GM18867 (cell line): ENCODE data around the gene MRRF.
"Not testable (repeated sequence)": the region's sequence is repeated elsewhere in the genome, so short reads cannot be mapped to it uniquely, and the experiment has no call there.

Experiments
- ATAC-seq: cut with Tn5 transposase; IDR thresholded peaks from one replicate; pipeline ENCODE4 v1.9.1; 2021; ENCODE audit warnings: mild to moderate bottlenecking, moderate library complexity; ENCODE audit not compliant: unreplicated experiment

MRRF gene

DNA sequence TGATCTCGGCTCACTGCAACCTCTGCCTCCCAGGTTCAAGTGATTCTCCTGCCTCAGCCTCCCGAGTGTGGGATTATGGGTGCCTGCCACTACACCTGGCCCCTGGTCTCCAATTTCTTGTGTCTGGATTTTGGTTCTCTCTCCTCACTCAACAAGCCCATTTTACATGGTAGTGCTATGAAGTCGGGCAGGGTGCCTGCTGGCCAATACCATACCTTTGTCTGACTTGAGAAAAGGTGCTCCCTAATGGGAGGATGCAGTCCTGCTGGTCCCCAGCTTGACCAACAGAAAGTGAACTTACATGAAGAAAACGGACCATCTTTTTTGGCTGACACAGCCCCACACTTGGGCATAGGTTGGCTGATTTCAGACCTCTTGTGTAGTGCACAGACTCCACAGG, 84.5 kb downstream of the MRRF start:
- no peak for ATAC-seq

DNA sequence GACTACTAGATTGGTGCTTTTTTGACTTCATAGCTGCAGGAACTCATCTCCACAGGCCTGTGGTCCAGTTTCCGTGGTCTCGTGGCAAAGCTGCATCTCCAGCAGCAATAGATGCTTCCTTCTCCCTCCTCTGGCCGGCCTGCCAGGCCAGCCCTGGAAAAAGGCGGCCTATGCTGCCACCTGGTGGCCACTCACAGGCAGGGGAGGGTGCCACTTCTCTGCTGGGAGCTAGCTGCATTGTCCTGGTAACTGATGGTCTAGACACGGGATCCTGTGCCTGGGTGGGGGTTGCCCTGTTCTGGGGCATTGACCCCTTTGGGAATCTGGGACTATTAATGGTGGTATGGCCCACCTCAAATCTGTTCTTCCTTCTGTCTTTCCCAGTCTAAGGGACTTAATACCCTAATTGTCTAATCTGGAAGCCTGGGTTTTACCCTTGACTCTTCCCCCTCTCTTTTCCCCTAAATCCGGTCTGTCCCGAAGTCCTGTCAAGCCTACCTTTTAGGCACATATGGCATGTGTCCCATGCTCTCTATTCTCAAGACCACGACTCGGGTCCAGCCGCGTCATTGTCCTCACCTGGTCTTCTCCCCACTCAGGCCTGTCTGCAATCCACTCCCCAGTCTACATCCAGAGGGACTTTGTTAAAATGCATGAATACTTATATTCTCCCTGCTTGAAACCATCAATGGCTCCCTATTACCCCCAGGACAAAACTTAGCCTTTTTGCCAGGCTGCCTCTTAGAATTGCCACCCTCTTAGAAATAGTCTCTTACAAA, 86.1 kb downstream of the MRRF start:
- ATAC-seq, result peak; percentile 86

DNA sequence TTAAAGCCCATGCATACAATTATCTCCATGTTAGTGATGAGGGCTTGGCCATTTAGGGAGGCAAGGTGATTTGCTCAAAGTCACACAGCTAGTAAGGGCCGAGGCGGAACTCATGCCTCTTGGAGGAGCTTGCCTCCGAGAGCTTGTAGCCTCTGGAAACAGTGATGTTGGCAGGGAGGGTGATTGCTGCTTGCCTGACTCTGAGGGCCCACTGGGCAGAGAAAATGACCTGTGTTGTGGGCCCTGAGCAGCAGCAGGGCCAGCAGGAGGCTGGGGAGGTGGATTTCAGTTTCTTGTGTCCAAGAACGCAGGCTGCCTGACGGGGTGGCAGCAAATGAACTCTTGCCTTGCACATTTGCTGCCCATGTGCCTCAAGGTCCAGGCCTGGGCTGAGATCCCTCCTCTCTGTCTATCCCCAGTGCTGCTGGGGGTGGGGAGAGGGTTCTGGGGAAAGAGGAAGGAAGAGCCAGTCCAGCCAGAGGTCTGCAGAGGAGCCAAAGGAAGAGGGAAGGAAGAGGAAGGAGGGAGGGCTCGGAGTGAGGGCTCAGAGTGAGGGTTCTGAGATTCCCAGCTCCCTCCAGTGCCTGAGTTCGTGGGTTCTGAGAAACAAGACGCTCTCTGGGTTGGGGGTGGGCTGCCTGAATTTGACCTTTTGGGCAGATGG, 90.0 kb downstream of the MRRF start:
- ATAC-seq, result no peak

DNA sequence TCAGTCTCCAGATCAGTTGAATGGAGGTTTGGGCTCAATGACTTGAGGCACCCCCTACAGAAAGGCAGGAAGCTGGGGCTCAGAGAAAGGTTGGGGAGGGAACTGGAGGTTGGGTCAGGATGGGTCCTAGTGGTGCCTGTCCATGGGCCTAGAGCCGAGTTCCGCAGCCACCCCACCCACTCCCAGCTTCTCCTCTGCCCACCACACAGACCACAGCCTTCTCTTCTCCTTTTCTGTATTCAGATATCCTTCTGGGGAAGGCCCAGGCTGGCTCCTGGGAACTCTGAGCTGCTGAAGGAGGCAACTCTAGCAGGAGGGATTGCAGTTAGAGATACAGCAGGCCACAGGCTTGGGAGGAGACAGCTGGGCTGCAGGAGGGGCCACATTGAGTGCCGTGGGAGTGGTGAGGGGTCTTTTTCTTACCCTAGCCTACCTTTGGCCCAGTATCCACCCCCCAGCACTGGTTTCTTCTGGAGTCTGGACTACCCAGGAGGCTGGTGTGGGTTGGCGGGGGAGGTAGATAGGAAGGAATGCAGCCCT, 90.7 kb downstream of the MRRF start:
- ATAC-seq, result no peak

DNA sequence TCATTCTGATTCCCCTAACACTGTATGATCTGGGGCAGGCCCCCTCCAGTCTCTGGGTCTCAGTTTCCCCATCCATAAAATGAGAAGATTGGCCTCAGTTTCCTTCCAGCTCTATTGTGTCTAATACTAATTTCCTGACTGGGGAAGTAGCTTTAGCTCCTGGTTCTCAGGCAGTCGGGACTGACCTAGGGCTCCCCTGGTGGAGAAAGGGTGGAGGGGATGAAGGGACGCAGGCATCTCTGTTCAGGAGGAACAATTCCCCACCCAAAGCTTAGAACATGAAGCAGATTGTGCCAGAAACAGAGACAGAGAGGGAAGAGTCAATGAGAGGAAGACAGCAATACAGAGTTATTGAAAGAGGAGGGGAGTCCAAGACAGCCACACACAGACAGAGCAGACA, 91.9 kb downstream of the MRRF start:
- no peak for ATAC-seq

DNA sequence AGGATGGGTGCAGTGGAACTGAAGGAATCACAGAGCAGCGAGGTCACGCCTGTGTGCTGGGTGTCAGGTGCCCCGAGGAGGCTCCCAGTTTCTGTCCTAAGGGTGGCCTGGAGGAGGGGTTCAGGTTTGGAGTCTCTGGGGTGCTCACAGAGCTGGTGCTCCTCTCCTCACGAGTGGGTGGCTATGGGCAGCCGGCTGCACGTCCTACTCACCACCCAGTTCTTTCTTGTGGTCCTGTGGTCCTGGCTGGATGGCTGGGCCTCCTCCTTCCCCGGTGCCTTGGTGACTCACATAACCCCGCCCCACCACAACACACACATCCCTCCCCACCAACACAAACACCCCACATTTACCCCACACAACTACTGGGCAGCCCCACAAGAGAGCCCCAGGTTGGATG, 96.2 kb downstream of the MRRF start:
- no peak for ATAC-seq

DNA sequence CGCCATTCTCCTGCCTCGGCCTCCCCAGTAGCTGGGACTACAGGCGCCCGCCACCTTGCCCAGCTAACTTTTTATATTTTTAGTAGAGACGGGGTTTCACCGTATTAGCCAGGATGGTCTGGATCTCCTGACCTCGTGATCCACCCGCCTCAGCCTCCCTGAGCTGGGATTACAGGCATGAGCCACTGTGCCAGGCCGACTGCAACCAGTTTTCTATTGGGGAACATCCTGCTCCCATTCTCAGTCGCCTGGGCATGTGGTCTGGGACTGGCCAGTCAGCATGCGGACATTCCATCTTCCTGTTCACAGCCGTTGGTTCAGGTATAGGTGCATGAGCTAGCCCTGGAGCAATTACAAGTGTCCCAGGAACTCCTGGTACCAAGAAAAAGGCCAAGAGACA, 98.4 kb downstream of the MRRF start:
- ATAC-seq, result not testable (repeated sequence)

DNA sequence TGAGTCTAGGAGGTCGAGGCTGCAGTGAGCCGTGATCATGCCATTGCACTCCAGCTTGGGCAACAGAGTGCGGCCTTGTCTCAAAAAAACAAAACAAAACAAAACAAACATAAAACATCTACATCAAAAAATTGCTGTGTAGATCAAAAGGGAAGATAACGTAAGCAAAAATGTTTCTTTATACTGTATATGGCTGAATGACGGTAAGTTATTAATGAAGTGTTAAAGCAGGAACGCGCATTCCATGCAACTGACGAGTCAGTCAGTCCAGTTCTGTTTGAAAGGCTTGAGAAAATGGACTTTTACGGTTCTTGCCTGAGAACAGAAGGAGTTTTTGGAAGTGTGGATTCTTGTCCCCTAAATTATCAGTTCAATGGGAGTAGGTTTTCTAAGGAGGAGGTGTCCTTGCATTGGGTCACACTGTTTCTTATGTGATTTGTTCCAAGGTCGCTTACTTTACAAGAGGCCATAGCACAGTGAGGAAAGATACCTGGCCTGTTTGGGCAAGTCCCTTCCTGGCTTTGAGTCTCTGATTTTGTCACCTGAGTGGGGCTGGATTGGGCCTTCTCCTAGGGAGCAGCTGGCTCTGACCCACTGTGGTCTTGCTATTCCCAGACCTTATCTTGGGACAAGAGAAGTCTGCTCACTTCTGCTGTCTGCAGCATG, 99.6 kb downstream of the MRRF start:
- no peak for ATAC-seq

DNA sequence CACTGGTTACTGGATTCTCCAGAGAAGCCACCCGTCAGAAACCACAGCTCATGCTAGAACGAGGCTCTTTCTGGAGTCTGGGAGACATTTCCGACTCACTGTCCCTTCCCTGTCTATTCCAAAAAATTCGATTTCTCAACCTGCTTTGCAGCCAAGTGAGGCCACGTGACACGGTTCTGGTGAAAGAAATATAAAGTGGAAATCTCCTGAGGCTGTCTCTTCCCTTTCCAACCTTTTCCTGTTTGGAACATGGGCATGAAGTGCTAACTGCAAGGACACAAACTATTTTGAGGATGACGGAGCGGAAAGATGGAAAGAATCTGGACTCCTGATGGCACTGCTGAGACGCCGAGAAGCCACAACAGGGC, 100.1 kb downstream of the MRRF start:
- ATAC-seq, result no peak

DNA sequence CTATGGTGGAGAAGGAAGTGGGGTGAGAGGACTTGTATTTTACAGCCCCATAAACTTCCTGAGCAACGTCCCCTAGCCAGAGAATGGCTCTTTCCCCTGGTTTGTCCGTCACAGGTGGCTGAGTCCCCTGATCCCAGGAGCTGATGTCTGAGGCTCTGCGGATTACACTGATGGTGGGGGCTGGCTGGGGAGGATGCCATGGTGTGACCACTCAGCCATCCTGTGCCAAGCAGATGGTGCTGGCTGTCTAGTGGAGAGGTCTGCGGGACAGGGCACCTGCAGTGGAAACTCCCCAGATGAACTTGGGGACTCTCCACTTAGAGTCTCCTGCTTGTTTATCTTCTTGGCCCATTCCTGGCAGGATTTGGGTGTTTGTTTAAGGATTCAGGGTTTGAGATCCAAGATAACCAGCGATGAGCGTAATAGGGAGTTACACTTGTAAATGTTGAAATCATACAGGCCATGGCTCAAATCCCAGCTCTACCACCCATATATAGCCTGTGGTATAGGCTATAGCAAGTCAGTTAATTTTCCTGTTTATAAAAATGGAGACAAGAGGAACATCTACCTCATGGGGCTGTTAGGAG, 101.5 kb downstream of the MRRF start:
- ATAC-seq, result no peak

DNA sequence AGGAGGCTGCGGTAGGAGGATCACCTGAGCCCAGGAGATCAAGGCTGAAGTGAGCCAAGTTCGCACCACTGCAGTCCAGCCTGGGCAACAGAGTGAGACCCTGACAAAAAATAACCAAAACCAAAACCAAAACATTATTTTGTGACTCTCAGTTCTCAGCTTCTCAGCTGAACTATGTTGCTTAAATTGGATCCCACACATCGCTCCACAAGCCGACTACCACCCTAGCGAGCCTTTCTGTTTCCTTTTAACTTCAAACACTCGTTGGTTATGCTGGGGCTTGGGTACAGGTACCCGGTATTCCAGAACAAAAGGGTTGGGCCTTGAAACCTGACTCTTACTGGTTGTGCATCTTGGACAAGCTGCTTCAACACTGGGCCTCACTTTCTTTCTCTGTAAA, 102.4 kb downstream of the MRRF start:
- ATAC-seq, result no peak

DNA sequence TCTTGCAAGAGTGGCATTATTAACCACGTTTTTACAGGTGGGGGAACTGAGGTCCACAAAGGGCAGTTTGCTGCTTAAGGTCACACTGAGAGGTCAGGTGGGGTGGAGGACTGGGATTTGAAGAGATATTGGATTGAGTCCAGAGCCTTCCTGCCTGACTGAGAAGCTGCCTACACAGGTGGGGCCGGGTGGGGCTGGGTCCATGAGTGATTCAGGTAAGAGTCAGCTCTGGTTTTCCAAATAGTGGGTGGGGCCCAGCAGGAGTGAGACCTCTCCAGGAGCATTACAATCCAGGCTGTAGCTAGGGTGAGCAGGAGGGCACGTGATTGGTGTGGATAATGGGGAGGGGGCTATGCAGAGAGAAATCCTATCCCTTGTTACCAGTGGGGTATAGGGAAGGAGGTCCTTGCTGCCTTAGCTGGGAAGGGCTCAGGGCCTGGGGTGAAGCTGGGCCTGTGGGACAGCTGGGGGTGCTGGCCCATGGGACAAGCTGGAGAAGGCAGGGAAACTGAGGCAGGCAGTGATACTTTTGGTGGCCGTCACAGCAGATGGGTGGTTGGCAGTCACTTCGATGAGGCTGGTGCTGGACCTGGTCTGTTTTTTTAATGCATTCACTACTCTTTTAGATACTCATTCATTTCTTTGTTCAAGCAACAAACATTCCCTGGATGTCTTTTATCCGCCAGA, 103.2 kb downstream of the MRRF start:
- ATAC-seq, result no peak

DNA sequence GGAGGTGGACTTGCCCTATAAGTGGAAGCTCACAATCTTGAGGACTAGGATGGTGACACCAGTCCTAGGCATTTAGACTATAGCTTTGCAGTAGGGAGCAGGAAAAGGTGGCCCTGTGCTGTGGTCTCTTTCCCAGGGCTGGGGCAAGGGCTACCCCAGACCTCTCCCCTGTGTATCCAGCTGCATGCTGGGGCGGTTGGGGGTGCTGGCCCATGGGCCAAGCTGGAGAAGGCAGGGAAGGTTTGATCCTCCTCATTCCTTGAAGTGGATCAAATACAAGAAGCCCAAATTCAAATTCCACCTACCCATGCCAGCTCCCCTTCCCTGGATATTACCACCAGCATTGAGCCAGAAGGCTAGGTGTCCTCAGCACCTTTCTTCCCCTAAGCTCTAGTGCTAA, 104.0 kb downstream of the MRRF start:
- ATAC-seq, result no peak

DNA sequence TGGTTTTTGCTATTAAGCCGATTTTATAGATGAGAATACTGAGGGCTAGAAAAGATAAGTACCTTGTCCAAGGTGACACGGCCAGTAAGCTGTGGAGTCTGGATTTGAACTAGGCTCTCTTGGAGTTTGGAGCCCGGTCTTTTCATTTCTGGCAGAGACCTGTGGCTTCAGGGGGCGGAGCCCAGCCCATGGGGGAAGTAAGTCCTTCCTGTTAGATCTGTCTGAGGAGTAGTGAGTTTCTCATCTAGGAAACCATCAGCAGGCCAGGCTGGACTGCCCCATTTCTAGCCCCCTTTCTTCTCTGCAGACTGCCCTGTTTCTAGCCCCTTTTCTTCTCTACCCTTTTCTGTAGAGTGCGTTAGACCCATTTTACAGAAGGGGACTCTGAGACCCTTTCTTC, 105.6 kb downstream of the MRRF start:
- peak; percentile 19 for ATAC-seq

DNA sequence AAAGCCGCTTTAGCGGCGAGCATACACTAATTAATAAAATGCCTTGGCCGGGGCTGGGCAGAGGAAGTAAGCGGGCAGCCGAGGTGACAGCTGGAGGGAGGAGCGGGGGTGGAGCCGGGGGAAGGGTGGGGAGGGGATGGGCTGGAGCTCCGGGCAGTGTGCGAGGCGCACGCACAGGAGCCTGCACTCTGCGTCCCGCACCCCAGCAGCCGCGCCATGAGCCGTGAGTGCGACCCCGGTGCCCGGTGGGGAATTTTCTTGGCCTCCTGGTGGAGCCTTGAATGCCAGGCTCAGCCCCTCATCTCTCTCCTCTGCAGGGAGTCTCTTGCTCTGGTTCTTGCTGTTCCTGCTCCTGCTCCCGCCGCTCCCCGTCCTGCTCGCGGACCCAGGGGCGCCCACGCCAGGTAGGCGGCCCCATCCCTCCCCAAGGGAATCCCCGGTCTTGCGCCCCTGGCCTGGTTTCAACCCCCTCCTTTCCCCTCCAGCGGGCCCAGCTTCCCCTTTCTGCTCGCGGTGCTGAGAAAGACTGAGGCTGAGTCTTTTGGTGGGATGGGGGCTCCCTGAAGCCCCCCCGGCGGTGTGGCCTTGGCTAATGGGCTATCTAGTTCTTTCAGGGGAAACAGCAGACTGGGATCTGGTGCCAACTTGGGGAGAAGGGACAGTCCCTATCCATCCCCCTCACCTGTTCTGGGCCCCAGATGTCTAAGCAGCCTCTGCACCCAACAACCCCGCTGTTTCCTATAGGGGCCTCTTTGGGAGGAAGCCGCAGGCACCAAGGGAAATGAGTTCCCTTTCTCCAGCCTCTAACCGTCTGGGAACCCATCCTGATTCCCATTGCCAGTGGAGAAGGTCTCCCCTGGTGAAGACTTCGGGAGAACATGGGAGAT, 106.4 kb downstream of the MRRF start, which contains the start of gene PTGS1:
TSS of gene PTGS1 (plus strand) at position 156 of the 887 bp plus-strand sequence. CDS start at position 217, 61 bp downstream.
- ATAC-seq, result peak; percentile 59

DNA sequence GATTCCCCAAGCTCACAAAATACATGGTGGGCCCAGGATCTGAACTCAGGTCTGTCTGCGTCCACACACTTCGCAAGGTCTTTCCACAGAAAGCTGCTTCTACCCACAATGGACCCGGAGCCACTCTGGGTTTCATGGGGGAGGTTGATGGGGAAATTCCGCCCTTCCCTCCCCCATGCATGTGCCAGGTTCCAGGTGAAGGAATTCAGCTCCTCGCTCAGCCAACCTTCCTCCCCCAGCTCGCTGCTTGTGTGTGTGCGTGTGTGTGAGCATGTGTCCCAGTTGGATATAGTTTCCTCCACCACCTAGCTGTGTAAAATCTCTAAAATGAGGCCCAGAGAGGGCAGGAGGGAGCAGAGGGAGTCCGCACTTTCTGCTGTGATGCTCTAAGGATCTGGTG, 107.2 kb downstream of the MRRF start:
- no peak for ATAC-seq

DNA sequence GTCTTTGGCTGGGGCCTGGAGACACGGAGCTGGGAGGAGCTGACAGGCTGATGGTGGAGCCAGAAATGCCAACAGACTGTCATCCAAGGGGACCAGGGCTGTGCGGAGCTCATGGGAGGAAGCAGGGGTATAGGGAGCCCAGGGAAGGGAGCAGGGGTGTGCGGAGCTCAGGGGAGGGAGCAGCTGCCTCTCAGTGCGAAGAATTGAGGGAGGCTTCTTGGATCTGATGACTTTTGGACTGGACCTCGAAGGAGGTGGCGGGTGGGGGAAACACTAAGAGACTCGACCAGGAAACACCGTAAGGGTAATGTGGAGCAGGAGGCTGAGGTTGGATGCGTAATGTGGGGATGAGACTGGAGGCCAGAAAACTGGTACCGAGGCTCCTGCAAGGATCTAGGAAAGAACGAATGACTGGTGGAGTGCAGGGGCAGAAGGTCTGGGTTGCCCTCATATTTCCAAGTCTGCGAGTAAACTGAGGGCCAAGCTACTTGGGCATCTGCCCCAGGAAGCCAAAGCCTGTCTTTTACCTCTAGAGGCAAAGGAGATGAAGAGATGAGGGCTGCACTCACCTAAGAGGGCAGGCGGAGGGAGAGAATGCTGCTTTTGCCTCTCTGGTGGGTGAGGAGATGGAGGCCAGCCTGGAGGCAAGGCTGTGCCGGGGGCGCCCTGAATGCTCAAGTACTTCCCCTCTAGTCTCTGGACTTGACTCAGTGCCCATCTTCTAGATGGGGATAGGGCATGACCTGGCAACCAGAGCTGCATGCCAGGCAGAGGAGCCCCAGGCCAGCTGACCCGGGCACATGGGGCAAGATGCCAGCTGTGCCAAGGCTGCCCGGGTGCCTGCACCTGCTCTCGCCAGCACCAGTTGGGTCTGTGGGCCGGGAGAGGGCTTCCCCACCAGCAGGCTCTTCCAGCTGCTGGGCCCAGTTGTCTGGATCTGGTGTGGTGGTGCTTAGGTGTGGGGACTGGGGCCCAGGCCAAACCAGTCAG, 108.5 kb downstream of the MRRF start:
- ATAC-seq, result no peak

DNA sequence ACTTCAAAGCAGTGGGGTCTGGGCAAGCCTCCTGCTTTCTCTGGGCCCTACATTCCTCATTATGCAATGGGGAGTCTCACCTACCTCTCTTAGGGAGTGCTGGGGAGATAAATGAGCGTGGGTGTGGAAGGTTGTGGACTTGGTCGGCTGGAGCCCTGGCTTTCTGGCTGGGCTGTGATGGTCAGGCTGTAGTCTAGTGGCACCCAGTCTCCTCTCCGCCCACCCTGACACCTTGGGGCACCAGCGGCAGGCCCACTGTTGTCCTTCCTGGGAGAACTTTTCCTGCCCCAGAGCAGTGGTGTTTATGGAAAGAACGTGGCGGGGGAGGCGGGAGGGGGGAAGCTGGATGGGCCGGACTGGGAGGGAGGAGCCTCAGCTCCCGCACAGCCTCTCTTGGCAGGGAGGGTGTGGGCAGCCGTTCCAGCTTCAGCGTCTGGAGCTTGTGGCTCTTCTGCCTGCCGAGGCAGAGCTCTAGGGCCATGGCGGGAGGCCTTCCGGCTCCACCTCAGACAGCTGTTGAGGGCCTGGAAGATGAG, 110.3 kb downstream of the MRRF start:
- ATAC-seq, result no peak
